ENCODE results near the gene SOS2. TPM values are rescaled to one million over a fixed set of nuclear protein-coding genes. Genes with fewer than 3 reads are reported as not detected.

SOS2 gene
- total RNA-seq, 1 experiment from 2014 or later: 22.8 TPM

DNA sequence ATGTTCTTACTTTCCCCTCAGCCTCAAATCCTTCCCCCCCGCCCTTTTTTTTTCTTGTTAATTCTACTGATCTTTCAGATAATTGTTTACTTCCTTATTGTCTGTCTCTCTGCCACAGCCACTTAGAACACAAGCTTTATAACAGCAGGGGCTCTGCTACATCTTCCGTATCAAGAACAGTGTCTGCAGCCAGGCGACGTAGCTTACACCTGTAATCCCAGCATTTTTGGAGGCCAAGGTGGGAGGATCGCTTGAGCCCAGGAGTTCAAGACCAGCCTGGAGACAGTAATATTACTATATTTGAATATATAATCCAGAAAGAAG, 5.4 kb downstream of the SOS2 start:
- peak; percentile 26 for DNase-seq (ENCODE audit: low read depth)

DNA sequence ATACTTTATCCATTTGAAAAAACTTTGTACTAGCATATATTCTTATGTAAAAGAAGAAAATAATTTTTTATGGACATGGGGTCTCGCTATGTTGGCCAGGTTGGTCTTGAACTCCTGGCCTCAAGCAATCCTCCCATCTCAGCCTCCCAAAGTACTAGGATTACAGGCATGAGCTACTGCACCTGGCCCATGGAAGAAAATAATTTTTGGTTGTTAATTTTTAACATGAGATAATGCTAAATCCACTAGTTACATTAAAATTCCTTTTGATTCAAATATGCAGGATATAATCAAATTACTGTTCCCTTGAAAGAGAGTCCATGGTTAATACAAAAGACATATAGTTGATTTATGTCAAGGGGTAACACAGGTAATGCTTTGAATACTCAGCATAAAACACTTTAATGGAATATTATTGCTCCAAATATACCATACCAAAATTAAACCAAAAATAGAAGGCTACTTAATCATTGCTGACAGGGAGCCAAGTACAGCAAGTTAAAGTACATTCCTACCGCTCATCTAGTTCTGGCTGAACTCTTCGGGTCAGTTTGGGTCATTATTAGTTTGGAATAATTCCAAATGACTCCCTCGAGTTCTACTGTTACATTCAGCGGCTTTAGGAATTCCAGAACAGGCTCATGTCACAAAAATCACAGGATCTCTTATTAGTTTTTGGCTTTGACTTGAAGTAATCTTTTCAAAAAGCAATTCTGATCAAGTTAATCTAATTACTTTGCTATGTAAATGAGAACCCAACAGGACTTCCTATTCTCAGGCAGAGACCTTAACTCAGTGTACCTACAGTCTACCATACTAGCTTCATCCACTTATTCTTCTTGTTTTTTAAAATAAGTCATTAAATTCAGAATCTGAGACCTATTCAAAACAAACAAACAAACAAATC, 6.1 kb downstream of the SOS2 start:
- DNase-seq (ENCODE audit: low read depth): peak; percentile 92

DNA sequence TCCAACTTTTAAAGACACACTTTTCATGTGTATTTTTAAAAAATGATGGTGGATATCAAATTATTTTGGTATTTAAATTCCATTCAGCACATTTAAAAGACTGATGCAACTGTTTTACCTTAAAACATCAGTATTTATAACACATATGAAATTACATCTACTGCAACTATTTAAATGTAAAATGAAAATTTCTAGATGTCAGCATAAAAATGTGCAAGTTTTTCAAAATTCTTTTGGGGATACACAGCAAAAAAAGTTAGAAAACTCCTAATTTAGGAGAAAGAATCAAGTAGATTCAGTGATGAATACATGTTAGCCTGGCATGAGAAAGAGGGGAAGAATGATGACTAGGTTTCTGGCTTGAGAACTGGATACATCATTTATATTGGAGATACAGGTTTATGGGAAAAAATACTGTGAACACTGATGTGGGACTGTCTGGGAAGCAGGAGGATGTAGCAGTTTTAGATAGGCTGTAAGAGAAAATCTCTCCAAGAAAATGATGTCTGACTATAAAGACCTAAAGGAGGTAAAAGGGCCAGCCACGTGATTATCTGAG, 9.2 kb downstream of the SOS2 start:
- peak; percentile 5 for DNase-seq (ENCODE audit: low read depth)

DNA sequence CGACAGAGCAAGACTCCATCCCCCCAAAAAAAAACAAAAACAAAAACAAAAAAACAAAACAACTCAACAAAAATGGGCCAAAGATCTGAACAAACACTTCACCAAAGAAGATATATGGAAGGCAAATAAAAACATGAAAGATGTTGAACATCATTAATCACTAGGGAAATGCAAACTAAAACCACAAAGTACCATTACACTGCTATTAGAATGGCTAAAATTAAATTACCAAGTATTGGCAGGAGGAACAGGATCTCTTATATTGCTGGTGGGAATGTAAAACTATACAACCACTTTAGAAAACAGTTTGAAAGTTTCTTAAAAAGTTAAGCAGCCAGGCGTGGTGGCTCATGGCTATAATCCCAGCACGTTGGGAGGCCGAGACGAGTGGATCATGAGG, 12.9 kb downstream of the SOS2 start:
- no peak for DNase-seq (ENCODE audit: low read depth)

DNA sequence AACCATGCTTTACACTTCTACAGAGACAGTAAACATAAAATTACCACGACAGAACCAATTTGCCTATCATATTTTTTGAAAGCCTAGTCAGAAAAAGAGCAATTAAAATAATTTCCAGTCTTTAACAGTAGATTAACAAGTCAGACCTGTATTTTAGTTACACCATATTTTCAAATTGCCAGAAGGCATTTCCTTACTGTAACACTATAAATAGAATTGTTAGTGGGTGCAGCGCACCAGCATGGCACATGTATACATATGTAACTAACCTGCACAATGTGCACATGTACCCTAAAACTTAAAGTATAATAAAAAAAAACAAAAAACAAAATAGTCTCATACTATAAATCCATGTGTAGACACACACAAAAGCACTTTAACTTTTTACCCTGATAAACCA, 16.0 kb downstream of the SOS2 start:
- DNase-seq (ENCODE audit: low read depth): no peak

DNA sequence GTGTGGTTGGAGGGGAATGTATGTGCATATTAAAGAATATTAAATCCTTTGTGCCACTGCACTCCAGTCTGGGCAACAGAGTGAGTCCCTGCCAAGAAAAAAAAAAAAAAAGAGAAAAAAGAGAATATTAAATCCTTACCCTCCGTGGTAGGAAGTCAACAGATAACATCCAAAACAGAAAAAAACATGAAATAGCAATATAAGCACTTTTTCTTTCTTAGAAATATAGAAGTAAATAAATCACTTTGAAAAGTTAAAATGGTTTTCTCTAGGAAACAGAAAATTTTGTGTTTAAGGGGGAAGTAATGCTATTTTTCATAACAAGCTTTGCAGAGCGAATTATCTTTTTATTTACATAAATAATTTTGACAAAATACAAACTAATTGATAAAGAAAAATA, 17.6 kb downstream of the SOS2 start:
- no peak for DNase-seq (ENCODE audit: low read depth)

DNA sequence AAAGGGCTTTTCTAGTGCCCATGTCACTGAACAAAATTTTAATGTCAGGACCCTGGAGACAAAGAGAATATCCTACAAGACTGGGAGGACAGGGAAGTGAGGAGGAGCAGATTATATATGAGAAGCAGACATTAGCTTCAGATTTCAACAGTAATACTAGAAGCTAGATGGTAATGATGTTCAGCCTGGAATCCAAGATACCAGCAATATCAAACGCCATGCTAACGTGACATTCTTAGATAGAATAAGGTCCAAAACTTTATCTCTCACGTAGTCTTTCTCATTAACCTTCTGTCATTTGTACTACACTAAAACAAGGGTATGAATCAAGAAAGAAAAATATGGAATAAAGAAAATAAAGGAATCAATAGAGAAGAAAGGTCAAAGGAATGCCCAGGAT, 18.7 kb downstream of the SOS2 start:
- DNase-seq (ENCODE audit: low read depth): no peak

DNA sequence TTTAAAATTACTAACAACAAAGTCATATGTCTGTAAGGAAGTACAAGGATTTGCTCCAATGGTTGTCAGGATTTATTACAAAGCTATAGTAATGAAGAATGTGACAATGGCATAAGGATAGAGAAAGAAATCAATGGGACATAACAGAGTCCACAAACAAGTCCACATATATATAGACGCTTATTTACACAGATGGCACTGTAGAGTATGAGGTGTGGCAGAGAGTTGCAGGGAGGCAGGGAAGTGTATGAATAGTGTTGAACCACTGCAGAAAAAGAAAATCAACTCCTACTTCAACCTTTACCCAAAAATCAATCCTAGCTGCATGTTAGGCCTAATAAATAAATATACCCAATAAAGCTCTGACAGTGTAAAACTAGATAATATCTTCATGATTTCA, 21.3 kb downstream of the SOS2 start:
- DNase-seq (ENCODE audit: low read depth): no peak

DNA sequence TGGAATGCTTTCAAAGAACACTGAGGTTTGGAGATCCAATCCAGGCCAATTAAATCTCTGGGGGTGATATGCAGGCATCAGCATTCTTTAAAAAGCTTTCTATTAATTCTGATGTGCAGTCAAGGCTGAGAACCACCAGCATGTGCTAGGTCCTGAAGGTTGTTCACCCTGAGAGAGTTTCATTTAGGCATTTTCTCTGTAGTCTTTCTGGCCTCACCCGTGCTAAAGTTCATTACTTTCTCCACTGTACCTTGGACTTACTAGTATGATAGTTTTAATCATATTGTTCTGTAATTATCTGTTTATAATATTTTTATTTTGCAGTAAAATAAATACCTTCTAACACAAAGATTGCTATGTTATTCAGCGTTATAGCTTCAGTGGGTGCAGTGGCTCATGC, 32.9 kb downstream of the SOS2 start:
- DNase-seq (ENCODE audit: low read depth): no peak

DNA sequence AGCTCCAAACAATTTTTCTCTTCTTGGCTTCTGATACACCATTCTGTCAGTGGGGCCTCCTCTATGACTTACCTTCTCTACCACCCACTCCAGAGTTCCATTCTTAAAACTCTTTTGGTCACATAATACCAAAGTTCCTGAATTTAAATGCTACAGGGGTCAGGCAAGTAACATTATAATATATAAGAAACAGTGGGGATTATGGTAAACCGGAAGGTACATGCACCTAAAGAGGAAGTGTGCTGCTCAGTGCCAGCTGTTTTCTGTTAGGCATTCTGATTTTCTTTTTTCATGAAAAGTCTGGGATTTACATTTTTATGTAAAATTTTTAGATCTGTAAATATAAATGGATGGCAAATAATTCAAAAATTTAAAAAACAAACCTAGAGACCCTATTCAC, 39.9 kb downstream of the SOS2 start:
- no peak for DNase-seq (ENCODE audit: low read depth)

DNA sequence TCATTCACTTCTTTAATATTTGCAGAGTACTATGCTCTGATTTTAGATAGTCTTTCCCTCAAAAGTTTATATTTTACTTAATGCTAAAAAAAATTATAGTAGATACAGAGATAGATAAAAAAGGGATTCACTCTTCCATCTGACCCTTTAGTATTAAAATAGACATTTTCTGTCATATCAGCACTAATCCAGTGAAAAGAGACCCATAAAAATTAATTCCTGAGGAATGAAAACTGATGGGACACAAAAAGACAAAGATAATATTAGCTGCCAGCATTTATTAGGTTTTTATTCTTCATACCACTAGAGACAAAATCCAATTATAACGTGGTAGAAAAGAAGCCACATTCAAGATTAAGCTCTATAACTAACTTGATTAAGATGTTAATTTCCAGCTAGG, 45.3 kb downstream of the SOS2 start:
- DNase-seq (ENCODE audit: low read depth): no peak

DNA sequence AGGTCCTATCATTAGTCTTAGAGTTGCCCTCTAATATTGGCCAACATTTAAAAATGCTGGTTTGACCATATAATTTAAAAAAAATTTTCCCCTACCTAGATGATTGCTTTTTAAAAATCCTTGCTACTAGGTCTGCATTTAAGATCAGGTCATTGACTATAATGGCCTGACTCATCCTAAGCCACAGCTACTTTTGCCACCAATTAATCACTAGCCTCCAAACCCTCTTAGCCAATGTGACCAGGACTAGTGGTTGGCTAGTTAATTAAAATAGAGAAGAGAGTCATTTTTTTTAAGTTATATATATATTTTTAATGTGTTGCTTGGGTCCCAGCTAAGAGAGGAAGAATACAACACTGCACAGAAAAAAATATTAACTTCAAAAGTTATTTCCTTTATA, 57.5 kb downstream of the SOS2 start:
- peak; percentile 65 for DNase-seq (ENCODE audit: low read depth)

DNA sequence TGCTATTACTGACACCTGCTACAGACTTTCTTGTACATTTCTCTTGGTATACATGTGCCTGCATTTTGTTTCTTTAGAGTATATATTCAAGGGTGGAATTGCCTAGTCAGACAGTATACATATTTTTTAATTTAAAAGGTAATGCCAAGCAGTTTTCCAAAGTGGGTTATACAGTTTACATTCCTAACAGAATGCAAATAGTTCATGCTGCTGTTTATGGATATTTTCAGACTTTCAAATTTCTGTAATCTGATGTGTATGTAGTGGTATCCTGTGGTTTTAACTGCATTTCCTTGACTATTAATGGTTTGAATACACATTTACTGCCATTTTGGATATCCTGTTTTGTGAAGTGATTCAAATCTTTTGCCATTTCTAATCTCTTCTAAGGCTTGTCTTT, 59.5 kb downstream of the SOS2 start:
- DNase-seq (ENCODE audit: low read depth): no peak

DNA sequence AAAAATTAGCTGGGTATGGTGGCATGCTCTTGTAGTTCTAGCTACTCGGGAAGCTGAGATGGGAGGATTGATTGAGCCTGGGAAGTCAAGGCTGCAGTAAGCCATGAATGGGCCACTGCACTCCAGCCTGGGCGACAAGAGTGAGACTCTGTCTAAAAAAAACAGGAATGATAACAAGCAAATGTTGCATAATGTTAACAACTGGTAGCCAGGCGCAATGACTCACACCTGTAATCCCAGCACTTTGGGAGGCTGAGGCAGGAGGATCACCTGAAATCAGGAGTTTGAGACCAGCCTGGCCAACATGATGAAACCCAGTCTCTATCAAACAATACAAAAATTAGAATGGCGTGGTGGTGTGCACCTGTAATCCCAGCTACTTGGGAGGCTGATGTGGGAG, 64.0 kb downstream of the SOS2 start:
- peak; percentile 4 for DNase-seq (ENCODE audit: low read depth)

DNA sequence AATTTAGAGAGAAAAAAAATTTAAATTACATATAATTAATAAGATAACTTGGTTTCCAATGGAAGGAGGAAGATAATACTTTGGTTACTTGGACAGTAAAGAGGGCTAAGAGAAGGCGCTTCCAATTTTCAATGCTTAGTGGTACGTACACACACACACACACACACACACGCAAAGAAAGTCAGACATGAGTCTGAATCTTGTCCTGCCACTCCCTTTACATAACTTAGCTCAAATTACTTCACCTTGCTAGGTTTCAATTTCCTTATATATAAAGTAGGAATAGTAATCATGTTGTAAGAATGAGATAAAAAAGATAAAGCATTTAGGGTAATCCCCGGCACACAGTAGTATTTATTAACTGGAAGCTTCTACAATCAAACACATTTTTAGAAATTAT, 75.3 kb downstream of the SOS2 start:
- no peak for DNase-seq (ENCODE audit: low read depth)

DNA sequence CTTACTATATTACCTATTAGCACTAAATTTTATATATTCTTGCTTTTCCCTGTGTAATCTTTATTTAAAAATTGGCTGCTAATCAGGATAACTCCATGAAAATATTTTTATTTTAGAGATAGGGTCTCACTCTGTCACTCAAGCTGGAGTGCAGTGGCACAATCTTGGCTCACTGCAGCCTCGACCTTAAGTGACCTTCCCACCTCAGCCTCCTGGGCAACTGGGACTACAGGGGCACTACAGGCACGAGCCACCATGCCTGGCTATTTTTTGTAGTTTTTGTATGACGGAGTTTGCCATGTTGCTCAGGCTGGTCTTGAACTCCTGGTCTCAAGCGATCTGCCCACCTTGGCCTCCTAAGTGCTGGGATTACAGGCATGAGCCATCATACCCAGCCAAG, 82.6 kb downstream of the SOS2 start:
- no peak for DNase-seq (ENCODE audit: low read depth)

DNA sequence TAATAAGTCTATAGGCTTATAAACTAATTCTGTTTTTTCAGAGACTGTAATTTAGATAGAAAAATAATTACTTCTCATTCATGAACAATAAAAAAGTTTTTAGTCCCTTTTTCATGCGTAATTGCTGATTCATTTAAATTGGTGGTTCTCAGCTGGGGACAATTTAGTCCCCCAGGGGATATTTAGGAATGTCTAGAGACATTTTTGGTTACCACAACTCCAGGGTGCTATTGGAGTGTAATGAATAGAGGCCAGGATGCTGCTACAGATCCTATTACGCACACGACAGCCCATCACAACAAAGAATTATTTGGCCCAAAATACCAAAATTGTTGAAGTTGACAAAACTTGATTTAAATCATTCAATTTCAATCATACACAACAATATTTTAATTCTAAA, 92.2 kb downstream of the SOS2 start:
- peak; percentile 91 for DNase-seq (ENCODE audit: low read depth)

DNA sequence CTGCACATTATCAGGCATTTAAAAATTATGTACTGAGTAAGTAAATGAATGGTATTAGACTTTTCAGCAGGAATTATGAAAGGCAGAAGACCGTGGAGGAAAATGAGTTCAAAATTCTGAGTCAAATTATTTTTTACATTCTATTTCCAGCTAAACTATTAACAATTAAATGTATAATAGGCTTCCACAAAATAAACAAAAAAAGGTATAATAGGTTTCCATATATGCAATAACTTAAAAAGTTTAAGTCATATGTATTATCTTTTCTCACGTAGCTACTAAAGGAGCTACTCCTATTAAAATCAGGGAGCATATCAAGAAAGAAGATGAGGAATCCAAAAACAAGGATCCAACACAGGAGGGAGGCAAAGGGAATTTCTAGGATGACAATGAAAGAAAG, 103.6 kb downstream of the SOS2 start:
- no peak for DNase-seq (ENCODE audit: low read depth)

DNA sequence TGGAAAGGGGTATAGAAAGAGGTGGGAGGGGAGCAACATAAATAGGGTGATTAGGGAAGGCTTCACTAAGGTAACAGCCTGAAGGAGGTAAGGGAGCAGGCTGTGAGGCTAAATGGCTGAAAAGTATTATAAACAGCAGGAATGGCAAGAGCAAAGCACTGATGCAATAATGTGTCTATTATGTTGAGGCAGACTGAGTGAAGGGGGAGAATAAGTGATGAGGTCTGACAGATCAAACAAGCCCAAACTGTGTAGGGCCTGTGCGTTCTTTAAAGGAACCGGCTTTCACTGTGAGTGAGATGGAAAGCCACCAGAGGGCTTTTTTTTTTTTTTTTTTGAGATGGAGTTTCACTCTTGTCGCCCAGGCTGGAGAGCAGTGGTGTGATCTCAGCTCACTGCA, 108.3 kb downstream of the SOS2 start:
- no peak for DNase-seq (ENCODE audit: low read depth)

DNA sequence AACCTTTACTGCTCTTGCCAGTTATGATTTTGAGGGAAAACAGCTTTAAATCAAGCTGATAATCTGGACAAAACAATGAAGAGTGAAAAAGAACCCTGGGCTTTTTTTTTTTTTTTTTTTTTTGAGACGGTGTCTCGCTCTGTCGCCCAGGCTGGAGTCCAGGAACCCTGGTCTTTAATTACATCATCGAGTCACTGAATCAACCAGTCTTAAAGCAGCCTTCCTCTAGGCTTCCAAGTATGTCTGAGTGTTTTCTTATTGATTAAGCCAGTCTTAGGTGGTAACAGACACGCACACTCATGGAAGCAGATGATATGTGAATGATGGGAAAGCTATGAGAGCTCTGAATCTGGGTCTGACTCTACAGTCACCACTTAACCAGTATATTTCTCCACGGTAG, 109.1 kb downstream of the SOS2 start:
- DNase-seq (ENCODE audit: low read depth): no peak

DNA sequence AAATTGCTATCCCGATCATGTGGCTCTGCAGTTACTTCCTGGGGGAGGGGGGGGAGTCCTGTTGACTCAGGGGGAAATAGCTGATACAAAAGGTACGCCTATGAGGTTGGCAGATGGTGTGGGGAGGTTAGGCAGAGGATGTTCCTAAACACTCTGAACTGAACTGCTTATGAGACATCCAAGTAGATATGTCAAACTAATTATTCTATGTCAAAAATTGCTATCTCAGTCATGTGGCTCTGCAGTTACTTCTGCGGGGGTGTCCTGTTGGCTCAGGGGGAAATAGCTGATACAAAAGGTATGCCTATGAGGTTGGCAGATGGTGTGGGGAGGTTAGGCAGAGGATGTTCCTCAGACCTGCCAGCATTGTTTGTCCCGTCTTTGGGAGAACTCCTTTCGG, 109.9 kb downstream of the SOS2 start:
- DNase-seq (ENCODE audit: low read depth): no peak

DNA sequence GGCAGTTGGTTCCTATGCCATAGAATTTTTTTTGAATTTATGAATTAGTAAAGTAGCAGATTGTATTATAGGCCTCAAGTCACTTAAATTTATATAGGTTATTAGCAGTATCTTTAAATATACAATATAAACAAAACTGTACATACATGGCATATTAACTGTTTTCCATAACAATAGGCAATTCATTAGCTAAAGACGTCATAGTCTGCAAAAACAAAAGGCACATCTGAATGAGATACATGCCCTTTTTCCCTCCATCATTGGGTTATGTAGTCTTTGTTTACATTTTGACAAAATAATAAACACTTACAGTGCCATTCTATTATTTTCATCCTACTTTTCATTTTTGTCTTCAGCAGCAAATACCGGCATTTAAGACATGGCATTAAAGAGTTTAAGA, 113.9 kb downstream of the SOS2 start:
- DNase-seq (ENCODE audit: low read depth): no peak

DNA sequence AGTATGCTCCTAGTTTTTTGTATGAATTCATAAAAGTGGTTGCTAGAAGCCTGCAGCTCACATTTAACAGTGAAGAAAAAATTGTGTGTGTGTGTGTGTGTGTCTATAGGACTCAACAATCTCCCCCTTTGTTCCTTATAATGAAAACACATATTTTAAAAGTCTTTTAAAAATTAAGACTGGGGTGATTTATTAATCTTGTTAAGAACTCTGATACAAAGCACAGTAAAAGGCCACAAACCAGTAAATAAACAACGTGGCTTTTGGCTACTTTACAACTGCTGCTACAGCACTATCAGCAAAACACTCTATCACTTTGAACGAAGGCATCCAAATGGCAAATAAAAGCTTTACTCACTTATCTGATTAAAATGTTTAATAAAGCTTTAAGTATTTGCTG, 114.4 kb downstream of the SOS2 start:
- DNase-seq (ENCODE audit: low read depth): peak; percentile 26
